GM12878 (cell line): ENCODE data around the gene CHID1. TPM values are rescaled to one million over a fixed set of nuclear protein-coding genes. Genes with fewer than 3 reads are reported as not detected.

Experiments used
- ATAC-seq: fragments of 200-7000 bp; cut with Tn5 transposase; 3 replicates; pipeline ENCODE4 v1.9.1; 2020; ENCODE audit warnings: mild to moderate bottlenecking, moderate library complexity
- BruUV-seq: library from RNA; stranded (reverse); fragments of 400-500 nt; replicated peaks from 2 replicates; lab custom pipeline; 2021; lab: Mats Ljungman, UMichigan
- CTCF ChIA-PET: fragments of 300-600 bp; sonication (Branson Sonifier 250); formaldehyde crosslinking; extraction: SDS; loops from one replicate; lab custom pipeline; 2021; ENCODE audit warnings: inconsistent platforms; lab: Yijun Ruan, JAX
- POLR2A ChIA-PET: fragments of 350-600 bp; formaldehyde crosslinking; extraction: SDS; loops from one replicate; lab custom pipeline; 2021; ENCODE audit warnings: inconsistent platforms; lab: Charles Lee
- RAD21 ChIA-PET: fragments of 300-600 bp; sonication (Branson Sonifier 250); formaldehyde crosslinking; loops from one replicate; lab custom pipeline; 2023; ENCODE audit warnings: antibody characterized with exemption; ENCODE audit not compliant: unreplicated experiment; lab: Charles Lee
- SMC1A ChIA-PET: fragments of 300-600 bp; sonication (Branson Sonifier 250); formaldehyde crosslinking; loops from one replicate; lab custom pipeline; 2023; ENCODE audit not compliant: unreplicated experiment, uncharacterized antibody; lab: Charles Lee
- DNase-seq: peaks from one replicate; pipeline ENCODE4 v3.0.0-alpha.2; 2011; ENCODE audit warnings: low read depth, low spot score
- FAIRE-seq: peaks from 3 replicates; lab custom pipeline; 2011; peaks lifted over from hg19 to GRCh38; lab: Jason Lieb, UNC
- H2AFZ ChIP-seq: 2 replicates; pipeline ENCODE4 v1.6.0; 2011; ENCODE audit warnings: low read depth, low read length, control low read depth; ENCODE audit not compliant: control insufficient read depth
- H3K27ac ChIP-seq: 2 replicates; pipeline ENCODE4 v1.5.1; 2011; ENCODE audit warnings: control low read depth; ENCODE audit not compliant: control insufficient read depth, insufficient read depth
- H3K27me3 ChIP-seq, 2 experiments: replicated peaks in 1 of 2; 2 replicates each; pipeline versions ENCODE4 v1.6.0 to v1.6.1; 2011; ENCODE audit warnings: low read length in 1 of 2; ENCODE audit not compliant: control insufficient read depth in 2 of 2, insufficient read depth in 2 of 2
- H3K36me3 ChIP-seq, 2 experiments: 2 replicates each; pipeline ENCODE4 v1.5.1; 2011; ENCODE audit warnings: low read length in 1 of 2; ENCODE audit not compliant: control insufficient read depth in 2 of 2, insufficient read depth in 2 of 2
- H3K4me1 ChIP-seq: 2 replicates; pipeline ENCODE4 v1.6.1; 2011; ENCODE audit warnings: mild to moderate bottlenecking, low read length, moderate library complexity, mixed read lengths; ENCODE audit not compliant: control insufficient read depth, insufficient read depth
- H3K4me2 ChIP-seq: 2 replicates; pipeline ENCODE4 v1.6.0; 2011; ENCODE audit warnings: control low read depth; ENCODE audit not compliant: control insufficient read depth, insufficient read depth
- H3K4me3 ChIP-seq: fragments of 200-600 bp; sonication (generic); 2 replicates; pipeline ENCODE4 v1.5.1; 2016
- H3K79me2 ChIP-seq: 2 replicates; pipeline ENCODE4 v1.6.0; 2011; ENCODE audit warnings: low read length; ENCODE audit not compliant: control insufficient read depth, insufficient read depth
- H3K9ac ChIP-seq: 2 replicates; pipeline ENCODE4 v1.8.0; 2011; ENCODE audit warnings: low read length, control low read depth, mixed read lengths; ENCODE audit not compliant: control insufficient read depth, insufficient read depth
- H3K9me3 ChIP-seq: replicated peaks from 3 replicates; pipeline ENCODE4 v1.5.1; 2011; ENCODE audit warnings: mild to moderate bottlenecking, low read length; ENCODE audit not compliant: control insufficient read depth, insufficient read depth
- H4K20me1 ChIP-seq: 2 replicates; pipeline ENCODE4 v1.6.0; 2011; ENCODE audit not compliant: control insufficient read depth, insufficient read depth
- BRCA1 ChIP-seq: IDR thresholded peaks from 2 replicates; pipeline ENCODE4 v1.6.1; 2011; ENCODE audit warnings: low read depth, low read length, improper control_type of control experiment
- CBX5 ChIP-seq: sonication (generic); IDR thresholded peaks from 2 replicates; pipeline ENCODE4 v1.6.1; 2016; ENCODE audit warnings: low read depth, moderate library complexity, mild to moderate bottlenecking, inconsistent platforms
- RELA ChIP-seq: fragments of 450-650 bp; IDR thresholded peaks from 2 replicates; pipeline ENCODE4 v1.8.0; 2014; ENCODE audit warnings: borderline replicate concordance; ENCODE audit not compliant: partially characterized antibody
- WGBS: methylation state at CpG from one replicate; pipeline ENCODE4 v1.1.6; 2016; ENCODE audit warnings: low lambda C conversion rate; ENCODE audit not compliant: insufficient replicate concordance, insufficient coverage; ENCODE audit errors: missing lambda C conversion rate; 5-methylcytosine and 5-hydroxymethylcytosine counted together
- in situ Hi-C: fragments of 300-500 bp; cut with MboI; formaldehyde crosslinking; loops from 9 replicates; pipeline ENCODE4 v1.14.3; 2018; ENCODE audit warnings: mixed read lengths
- intact Hi-C: fragments of 100-400 bp; cut with micrococcal nuclease; formaldehyde crosslinking; loops from one replicate; pipeline ENCODE4 v1.14.2; 2022; ENCODE audit not compliant: unreplicated experiment
- polyA plus RNA-seq, 11 experiments: library from polyadenylated mRNA; depleted of rRNA in 4 of 11; unstranded in 6 of 11; stranded (reverse) in 5 of 11; fragments of >200 nt; fragmentation: Nextera tagmentation in 4 of 11; fragmentation: Illumina TruSeq in 1 of 11; extraction: Ambion mirVana in 4 of 11; extraction: Trizol in 1 of 11; gene quantifications; 1 replicate in 1 of 11; 2 replicates in 10 of 11; pipeline versions ENCODE4 v1.2.1 to v1.2.3, GENCODE V29; 2011 to 2016; ENCODE audit warnings: inconsistent platforms in 2 of 11, missing spikeins in 2 of 11, low read depth in 1 of 11
- total RNA-seq, 4 experiments: library from RNA; depleted of rRNA in 3 of 4; stranded (reverse); fragments of >200 nt in 3 of 4; fragmentation: Illumina TruSeq in 1 of 4; extraction: Trizol in 1 of 4; gene quantifications; 2 replicates each; pipeline versions ENCODE4 v1.2.1 to v1.2.3, GENCODE V29; 2013 to 2021
- TF ChIP-seq, protein P1 (sequence below): fragments of 450-650 bp; IDR thresholded peaks from 2 replicates; pipeline ENCODE4 v1.6.1; 2018; ENCODE audit warnings: borderline replicate concordance, mild to moderate bottlenecking; ENCODE audit not compliant: partially characterized antibody
- TF ChIP-seq, protein P2 (sequence below): IDR thresholded peaks from 2 replicates; pipeline ENCODE4 v1.6.1; 2011; ENCODE audit warnings: low read depth, mild to moderate bottlenecking, low read length, moderate library complexity, borderline replicate concordance; ENCODE audit errors: extremely low read depth

CHID1 gene
- total and polyA plus RNA-seq, 10 of the 15 experiments (the other 5 are each of a cell fraction or from before 2014, with no cell fraction given), result 4.8 to 75.2 (median 30.1) TPM

DNA sequence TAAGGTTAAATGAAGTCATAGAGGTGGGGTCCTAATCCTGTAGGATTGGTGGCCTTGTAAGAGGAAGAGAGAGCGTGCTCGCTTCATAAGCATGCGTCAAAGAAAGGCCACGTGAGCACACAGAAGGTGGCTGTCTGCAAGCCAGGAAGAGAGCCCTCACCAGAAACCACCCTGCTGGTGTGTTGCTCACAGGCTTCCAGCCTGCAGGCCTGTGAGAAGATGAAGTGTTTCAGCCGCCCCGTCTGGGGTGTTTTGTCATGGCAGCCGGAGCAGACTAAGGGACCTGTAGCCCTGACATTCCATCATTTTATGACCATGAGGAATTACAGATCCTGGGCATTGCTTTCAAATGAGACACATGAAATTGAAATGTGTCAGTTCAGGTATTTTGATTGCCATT lies 47.5 kb upstream of the CHID1 start:
- H3K36me3 ChIP-seq, result peaks cover 0 to 6% of the 10 kb centered on the region in 2 experiments; a peak in 3 of 4 replicates
- H2AFZ ChIP-seq, result no peak overlapping the region
- H3K4me3 ChIP-seq, result no peak overlapping the region
- no peaks in the 10 kb centered on the region for H3K9me3 ChIP-seq
- ATAC-seq (no peak), DNase-seq (no peak), FAIRE-seq (no peak)
- TF ChIP-seq, protein P1, sequence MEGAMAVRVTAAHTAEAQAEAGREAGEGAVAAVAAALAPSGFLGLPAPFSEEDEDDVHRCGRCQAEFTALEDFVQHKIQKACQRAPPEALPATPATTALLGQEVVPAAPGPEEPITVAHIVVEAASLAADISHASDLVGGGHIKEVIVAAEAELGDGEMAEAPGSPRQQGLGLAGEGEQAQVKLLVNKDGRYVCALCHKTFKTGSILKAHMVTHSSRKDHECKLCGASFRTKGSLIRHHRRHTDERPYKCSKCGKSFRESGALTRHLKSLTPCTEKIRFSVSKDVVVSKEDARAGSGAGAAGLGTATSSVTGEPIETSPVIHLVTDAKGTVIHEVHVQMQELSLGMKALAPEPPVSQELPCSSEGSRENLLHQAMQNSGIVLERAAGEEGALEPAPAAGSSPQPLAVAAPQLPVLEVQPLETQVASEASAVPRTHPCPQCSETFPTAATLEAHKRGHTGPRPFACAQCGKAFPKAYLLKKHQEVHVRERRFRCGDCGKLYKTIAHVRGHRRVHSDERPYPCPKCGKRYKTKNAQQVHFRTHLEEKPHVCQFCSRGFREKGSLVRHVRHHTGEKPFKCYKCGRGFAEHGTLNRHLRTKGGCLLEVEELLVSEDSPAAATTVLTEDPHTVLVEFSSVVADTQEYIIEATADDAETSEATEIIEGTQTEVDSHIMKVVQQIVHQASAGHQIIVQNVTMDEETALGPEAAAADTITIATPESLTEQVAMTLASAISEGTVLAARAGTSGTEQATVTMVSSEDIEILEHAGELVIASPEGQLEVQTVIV, result no peak
- TF ChIP-seq CBX5, result no peak
- TF ChIP-seq BRCA1, result no peak
- TF ChIP-seq, protein P2, sequence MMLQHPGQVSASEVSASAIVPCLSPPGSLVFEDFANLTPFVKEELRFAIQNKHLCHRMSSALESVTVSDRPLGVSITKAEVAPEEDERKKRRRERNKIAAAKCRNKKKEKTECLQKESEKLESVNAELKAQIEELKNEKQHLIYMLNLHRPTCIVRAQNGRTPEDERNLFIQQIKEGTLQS, result no peak
- TF ChIP-seq RELA, result no peak
- POLR2A ChIA-PET, result no interaction called here
- in situ Hi-C loops (no loop called here), intact Hi-C loops (no loop called here)
- H3K27ac ChIP-seq, result no peak overlapping the region
- SMC1A ChIA-PET, result no interaction called here
- no peak overlapping the region for H3K9ac ChIP-seq
- RAD21 ChIA-PET, result no interaction called here
- H3K79me2 ChIP-seq, result peaks cover 2% of the 10 kb centered on the region; the same call in 1 of the 2 replicates
- H3K4me1 ChIP-seq, result no peaks in the 10 kb centered on the region
- H3K27me3 ChIP-seq, result no peaks in the 10 kb centered on the region
- CTCF ChIA-PET, result no interaction called here
- no TSS peak for BruUV-seq
- peaks cover 4% of the 10 kb centered on the region; the same call in 1 of the 2 replicates for H4K20me1 ChIP-seq
- H3K4me2 ChIP-seq, result no peak overlapping the region
- WGBS, result over 99% methylated on average over 7 of the region's 7 CpGs
